Left lung (tissue), 10 donors: ENCODE data around the gene ALDH3B2. TPM values are rescaled to one million over a fixed set of nuclear protein-coding genes. Genes with fewer than 3 reads are reported as not detected.
A peak's percentile ranks its signal among the peaks of the same experiment; 100 is the strongest.

ENCODE experiments used
- ATAC-seq: fragments of 200-7000 bp; cut with Tn5 transposase; one replicate; pipeline ENCODE4 v1.9.1; 2020; ENCODE audit warnings: moderate library complexity
- DNase-seq, 4 donors: peaks; one replicate each; pipeline ENCODE4 v3.0.0-alpha.2; 2013 to 2020
- H3K27ac ChIP-seq, 2 donors: fragments of 200-600 bp; sonication (generic) in 1 of 2; one replicate each; pipeline versions ENCODE4 v1.5.0 to v1.8.0; 2020 to 2021
- H3K27me3 ChIP-seq, 2 donors: fragments of 200-600 bp; sonication (generic) in 1 of 2; one replicate each; pipeline versions ENCODE4 v1.5.0 to v1.8.0; 2020 to 2021
- H3K36me3 ChIP-seq, 2 donors: fragments of 200-600 bp; sonication (generic) in 1 of 2; one replicate each; pipeline versions ENCODE4 v1.5.0 to v1.8.0; 2020 to 2021
- H3K4me1 ChIP-seq, 2 donors: fragments of 200-600 bp; one replicate each; pipeline ENCODE4 v1.8.0; 2021
- H3K4me3 ChIP-seq, 2 donors: fragments of 200-600 bp; sonication (generic) in 1 of 2; one replicate each; pipeline versions ENCODE4 v1.5.0 to v1.8.0; 2020 to 2021; ENCODE audit warnings: mild to moderate bottlenecking in 1 of 2
- H3K9me3 ChIP-seq, 2 donors: fragments of 200-600 bp; sonication (generic) in 1 of 2; one replicate each; pipeline versions ENCODE4 v1.5.0 to v1.8.0; 2020 to 2021
- CTCF ChIP-seq, 2 donors: fragments of 200-600 bp; sonication (generic) in 1 of 2; IDR thresholded peaks; one replicate each; pipeline versions ENCODE4 v1.5.0 to v1.8.0; 2021; ENCODE audit warnings: antibody characterized with exemption in 2 of 2
- intact Hi-C, 2 donors: fragments of 100-400 bp; cut with DNase I; formaldehyde crosslinking; loops; one replicate each; pipeline versions ENCODE4 v1.11.2 to v1.14.2; 2022
- polyA plus RNA-seq, 6 donors: library from polyadenylated mRNA; unstranded; fragments of 120-200 nt; gene quantifications; one replicate each; pipeline ENCODE4 v1.2.1, GENCODE V29; 2013; ENCODE audit not compliant: insufficient read length in 6 of 6
- total RNA-seq, 2 donors: library from RNA; stranded (reverse); fragmentation: NEBNext Ultra II Directional; extraction: Animal tissue kit (Norgen Biotek cat#: 25700); gene quantifications; one replicate each; pipeline ENCODE4 v1.2.1, GENCODE V29; 2021
- donor health status: DM: no; HTN: yes; CAD: no.
- donor health status: DM: no; HTN: no; CAD: no.

Gene ALDH3B2
- total and polyA plus RNA-seq, 8 donors: 0.79 to 1.7 (median 0.98) TPM

GRCh38 chr11:67646535-67647336, 27.7 kb downstream of the ALDH3B2 start:
- Histone ChIP-seq H3K4me1 (peaks cover 0 to 16% of the 10 kb centered on the region in 2 donors), H3K27me3 (peaks cover 0 to 43% of the 10 kb centered on the region in 2 donors), H3K9me3 (peaks cover 0 to 6% of the 10 kb centered on the region in 2 donors), H3K36me3 (no peaks in the 10 kb centered on the region), H3K27ac (no peak overlapping the region), H3K4me3 (no peak overlapping the region)
- intact Hi-C loops: no loop called here
- ATAC-seq: no peak
- TF ChIP-seq CTCF (IDR thresholded peaks at IDR 0.05): peak in 1 of 2 donors; percentile 7
- DNase-seq: peak in 2 of 4 donors; percentile 31 to 76

GRCh38 chr11:67645521-67646461, 28.6 kb downstream of the ALDH3B2 start:
- no peak for ATAC-seq
- Histone ChIP-seq H3K4me1 (peaks cover 0 to 16% of the 10 kb centered on the region in 2 donors), H3K4me3 (no peak overlapping the region), H3K36me3 (no peaks in the 10 kb centered on the region), H3K27me3 (peaks cover 0 to 48% of the 10 kb centered on the region in 2 donors), H3K9me3 (peaks cover 0 to 6% of the 10 kb centered on the region in 2 donors), H3K27ac (no peak overlapping the region)
- intact Hi-C loops: no loop called here
- DNase-seq: peak in 2 of 4 donors; percentile 24 to 66
- TF ChIP-seq CTCF (IDR thresholded peaks at IDR 0.05): no peak

- DNase-seq (peak in 1 of 4 donors; percentile 26), ATAC-seq (no peak)
- peaks cover 0 to 49% of the 10 kb centered on the region in 2 donors for H3K27me3 ChIP-seq
- peaks cover 0 to 16% of the 10 kb centered on the region in 2 donors for H3K4me1 ChIP-seq
- no peaks in the 10 kb centered on the region for H3K36me3 ChIP-seq
- intact Hi-C loops: no loop called here
- no peak overlapping the region for H3K4me3 ChIP-seq
- H3K27ac ChIP-seq: no peak overlapping the region
- no peak for TF ChIP-seq CTCF (IDR thresholded peaks at IDR 0.05)
- H3K9me3 ChIP-seq: peaks cover 0 to 6% of the 10 kb centered on the region in 2 donors
Measured at GRCh38 chr11:67644472-67645418, 29.7 kb downstream of the ALDH3B2 start.

GRCh38 chr11:67644042-67644441, 30.4 kb downstream of the ALDH3B2 start:
- no peaks in the 10 kb centered on the region for H3K36me3 ChIP-seq

More at GRCh38 chr11:67644042-67644441, 30.4 kb downstream of the ALDH3B2 start:
- no peak for TF ChIP-seq CTCF (IDR thresholded peaks at IDR 0.05)
- Histone ChIP-seq H3K4me1 (peaks cover 0 to 16% of the 10 kb centered on the region in 2 donors), H3K27me3 (peaks cover 0 to 53% of the 10 kb centered on the region in 2 donors), H3K9me3 (peaks cover 0 to 6% of the 10 kb centered on the region in 2 donors), H3K4me3 (no peak overlapping the region), H3K27ac (no peak overlapping the region)
- peak in 1 of 4 donors; percentile 14 for DNase-seq
- intact Hi-C loops: no loop called here
- no peak for ATAC-seq
